SK-N-SH (cell line): ENCODE measurements around the gene JADE2. TPM values are rescaled to one million over a fixed set of nuclear protein-coding genes. Genes with fewer than 3 reads are reported as not detected.

Experiments used
- CTCF ChIA-PET: fragments of 300-600, 350-600 bp; formaldehyde crosslinking; extraction: SDS; loops from one replicate; lab custom pipeline; 2021; lab: Yijun Ruan, JAX
- POLR2A ChIA-PET: fragments of 350-600 bp; sonication (Branson Sonifier 250); formaldehyde crosslinking; extraction: SDS; loops from one replicate; lab custom pipeline; 2020; ENCODE audit warnings: antibody characterized with exemption, inconsistent platforms; lab: Yijun Ruan, JAX
- DNase-seq: peaks from one replicate; pipeline ENCODE4 v3.0.0; 2012
- H2AFZ ChIP-seq: fragments of 200-600 bp; sonication (generic); 2 replicates; pipeline ENCODE4 v1.8.1; 2016; ENCODE audit warnings: antibody characterized with exemption, mild to moderate bottlenecking, low read depth
- H3F3A ChIP-seq: fragments of 200-600 bp; sonication (generic); replicated peaks from 2 replicates; pipeline ENCODE3; 2016; ENCODE audit warnings: antibody characterized with exemption, mild to moderate bottlenecking; ENCODE audit not compliant: insufficient read depth
- H3K27ac ChIP-seq, 2 experiments: fragments of 200-500 bp in 1 of 2; fragments of 200-600 bp in 1 of 2; sonication (Bioruptor generic) in 1 of 2; sonication (generic), shearing (Covaris generic) in 1 of 2; 2 replicates each; pipeline versions ENCODE4 v1.5.1 to v1.6.1; 2014 to 2016; ENCODE audit warnings: low read depth in 2 of 2, inconsistent platforms in 1 of 2, low read length in 1 of 2, mild to moderate bottlenecking in 1 of 2, mixed read lengths in 1 of 2
- H3K27me3 ChIP-seq: fragments of 200-600 bp; sonication (generic), shearing (Covaris generic); 2 replicates; pipeline ENCODE4 v1.6.1; 2016; ENCODE audit warnings: mixed run types; ENCODE audit not compliant: insufficient read depth
- H3K36me3 ChIP-seq, 2 experiments: fragments of 200-500 bp in 1 of 2; fragments of 200-600 bp in 1 of 2; sonication (Bioruptor generic) in 1 of 2; sonication (generic) in 1 of 2; replicated peaks in 1 of 2; 2 replicates each; pipeline versions ENCODE3 to v1.5.1; 2014 to 2016; ENCODE audit warnings: low read length in 1 of 2, mild to moderate bottlenecking in 1 of 2; ENCODE audit not compliant: insufficient read depth in 2 of 2, control insufficient read depth in 1 of 2
- H3K4me1 ChIP-seq, 2 experiments: fragments of 200-500 bp in 1 of 2; fragments of 200-600 bp in 1 of 2; sonication (Bioruptor generic) in 1 of 2; sonication (generic), shearing (Covaris generic) in 1 of 2; 2 replicates each; pipeline versions ENCODE4 v1.5.1 to v1.6.1; 2014 to 2016; ENCODE audit warnings: low read depth in 1 of 2, low read length in 1 of 2, mixed run types in 1 of 2; ENCODE audit not compliant: insufficient read depth in 2 of 2, control insufficient read depth in 1 of 2
- H3K4me2 ChIP-seq: fragments of 200-600 bp; sonication (generic), shearing (Covaris generic); 2 replicates; pipeline ENCODE4 v1.6.1; 2017; ENCODE audit warnings: mixed run types
- H3K4me3 ChIP-seq, 2 experiments: fragments of 200-500 bp in 1 of 2; fragments of 200-600 bp in 1 of 2; sonication (Bioruptor generic) in 1 of 2; sonication (generic), shearing (Covaris generic) in 1 of 2; 2 replicates each; pipeline versions ENCODE4 v1.5.1 to v1.8.1; 2014 to 2016; ENCODE audit warnings: low read depth in 2 of 2, inconsistent platforms in 1 of 2, low read length in 1 of 2, mild to moderate bottlenecking in 1 of 2, mixed read lengths in 1 of 2, moderate library complexity in 1 of 2
- H3K79me2 ChIP-seq: fragments of 200-600 bp; sonication (generic); 2 replicates; pipeline ENCODE4 v1.8.1; 2017; ENCODE audit warnings: mild to moderate bottlenecking; ENCODE audit not compliant: insufficient read depth
- H3K9ac ChIP-seq: fragments of 200-600 bp; sonication (generic); 2 replicates; pipeline ENCODE4 v1.6.1; 2017; ENCODE audit warnings: mixed run types
- H3K9me2 ChIP-seq: fragments of 200-600 bp; sonication (generic); 2 replicates; pipeline ENCODE4 v1.6.1; 2017; ENCODE audit warnings: mixed run types
- H3K9me3 ChIP-seq: fragments of 200-600 bp; sonication (generic); 2 replicates; pipeline ENCODE4 v1.6.1; 2017; ENCODE audit warnings: mixed run types, mild to moderate bottlenecking, moderate library complexity
- H4K20me1 ChIP-seq: fragments of 200-600 bp; sonication (generic); 2 replicates; pipeline ENCODE4 v1.6.1; 2017; ENCODE audit warnings: mild to moderate bottlenecking, mixed run types; ENCODE audit not compliant: insufficient read depth
- FOXM1 ChIP-seq: IDR thresholded peaks from 2 replicates; pipeline ENCODE4 v1.4.0; 2012; ENCODE audit warnings: low read depth, mild to moderate bottlenecking
- GABPA ChIP-seq: IDR thresholded peaks from 2 replicates; pipeline ENCODE4 v1.4.0; 2012; ENCODE audit warnings: low read depth, mild to moderate bottlenecking
- MEF2A ChIP-seq: IDR thresholded peaks from 2 replicates; pipeline ENCODE4 v1.4.0; 2012; ENCODE audit warnings: low read depth, borderline replicate concordance
- MXI1 ChIP-seq: IDR thresholded peaks from 2 replicates; pipeline ENCODE4 v1.6.1; 2012; ENCODE audit warnings: mild to moderate bottlenecking, low read depth, low read length, improper control_type of control experiment
- NFIC ChIP-seq: IDR thresholded peaks from 2 replicates; pipeline ENCODE4 v1.4.0; 2012; ENCODE audit warnings: borderline replicate concordance
- PBX3 ChIP-seq: IDR thresholded peaks from 2 replicates; pipeline ENCODE4; 2012
- POLR2AphosphoS5 ChIP-seq: IDR thresholded peaks from 2 replicates; pipeline ENCODE4 v1.6.1; 2012; ENCODE audit warnings: low read depth, low read length
- RAD21 ChIP-seq: IDR thresholded peaks from 2 replicates; pipeline ENCODE4 v1.6.1; 2012; ENCODE audit warnings: mild to moderate bottlenecking, low read length
- RFX5 ChIP-seq: IDR thresholded peaks from 2 replicates; pipeline ENCODE4 v1.6.1; 2012; ENCODE audit warnings: mild to moderate bottlenecking, improper control_type of control experiment, low read length
- SIN3A ChIP-seq: IDR thresholded peaks from 2 replicates; pipeline ENCODE4 v1.6.1; 2012; ENCODE audit warnings: low read depth, mild to moderate bottlenecking, low read length, moderate library complexity, borderline replicate concordance
- SMC3 ChIP-seq: IDR thresholded peaks from 2 replicates; pipeline ENCODE4 v1.6.1; 2012; ENCODE audit warnings: low read depth, low read length, improper control_type of control experiment
- TCF12 ChIP-seq: IDR thresholded peaks from 2 replicates; pipeline ENCODE4 v1.4.0; 2012
- ZBTB33 ChIP-seq: IDR thresholded peaks from 2 replicates; pipeline ENCODE4 v1.4.0; 2012; ENCODE audit warnings: low read depth, borderline replicate concordance
- WGBS: methylation state at CpG from one replicate; pipeline ENCODE4 v1.1.6; 2017; ENCODE audit warnings: low lambda C conversion rate; 5-methylcytosine and 5-hydroxymethylcytosine counted together
- polyA plus RNA-seq, 3 experiments: library from polyadenylated mRNA; depleted of rRNA; stranded (reverse); fragments of >200 nt; gene quantifications; 2 replicates each; pipeline ENCODE4 v1.2.3, GENCODE V29; 2012
- TF ChIP-seq, protein P1 (sequence below): fragments of 150-350 bp; IDR thresholded peaks from 2 replicates; pipeline ENCODE4 v1.6.1; 2017; ENCODE audit warnings: antibody characterized with exemption, low read length, low read depth, borderline replicate concordance
- TF ChIP-seq, protein P2 (sequence below): fragments of 150-350 bp; IDR thresholded peaks from 2 replicates; pipeline ENCODE4 v1.6.1; 2016; ENCODE audit warnings: mild to moderate bottlenecking, low read depth, low read length
- TF ChIP-seq, protein P3 (sequence below): IDR thresholded peaks from 2 replicates; pipeline ENCODE4 v1.6.1; 2012; ENCODE audit warnings: mild to moderate bottlenecking, low read depth, low read length, moderate library complexity

Gene JADE2
- polyA plus RNA-seq, 1 of the 3 experiments (the other 2 are of a cell fraction) = 25.7 TPM

GRCh38 chr5:134608555-134608954, 83.1 kb downstream of the JADE2 start:
- Histone ChIP-seq H3K27me3 (no peaks in the 10 kb centered on the region), H3K9me3 (no peaks in the 10 kb centered on the region), H2AFZ (no peak overlapping the region), H3K9ac (no peak overlapping the region), H3K36me3 (peaks cover 62 to 74% of the 10 kb centered on the region in 2 experiments), H3K4me1 (no peaks in the 10 kb centered on the region), H4K20me1 (no peaks in the 10 kb centered on the region), H3K4me2 (no peak overlapping the region)
- ChIA-PET POLR2A (interaction anchor here (0.5 kb wide), 1 partner anchor 254 kb away, joined by 3 read pairs; no protein-coding TSS in a partner anchor), CTCF (interaction anchor here (1.6 to 2.7 kb wide), 2 partner anchors 21 to 468 kb away, joined by 3 to 10 read pairs; no protein-coding TSS in a partner anchor)
- TF ChIP-seq, protein P1, sequence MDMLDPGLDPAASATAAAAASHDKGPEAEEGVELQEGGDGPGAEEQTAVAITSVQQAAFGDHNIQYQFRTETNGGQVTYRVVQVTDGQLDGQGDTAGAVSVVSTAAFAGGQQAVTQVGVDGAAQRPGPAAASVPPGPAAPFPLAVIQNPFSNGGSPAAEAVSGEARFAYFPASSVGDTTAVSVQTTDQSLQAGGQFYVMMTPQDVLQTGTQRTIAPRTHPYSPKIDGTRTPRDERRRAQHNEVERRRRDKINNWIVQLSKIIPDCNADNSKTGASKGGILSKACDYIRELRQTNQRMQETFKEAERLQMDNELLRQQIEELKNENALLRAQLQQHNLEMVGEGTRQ = no peak
- no peak for TF ChIP-seq ZBTB33
- TF ChIP-seq TCF12 = no peak
- TF ChIP-seq MEF2A = no peak
- no peak for TF ChIP-seq PBX3
- no peak for TF ChIP-seq GABPA
- TF ChIP-seq, protein P2, sequence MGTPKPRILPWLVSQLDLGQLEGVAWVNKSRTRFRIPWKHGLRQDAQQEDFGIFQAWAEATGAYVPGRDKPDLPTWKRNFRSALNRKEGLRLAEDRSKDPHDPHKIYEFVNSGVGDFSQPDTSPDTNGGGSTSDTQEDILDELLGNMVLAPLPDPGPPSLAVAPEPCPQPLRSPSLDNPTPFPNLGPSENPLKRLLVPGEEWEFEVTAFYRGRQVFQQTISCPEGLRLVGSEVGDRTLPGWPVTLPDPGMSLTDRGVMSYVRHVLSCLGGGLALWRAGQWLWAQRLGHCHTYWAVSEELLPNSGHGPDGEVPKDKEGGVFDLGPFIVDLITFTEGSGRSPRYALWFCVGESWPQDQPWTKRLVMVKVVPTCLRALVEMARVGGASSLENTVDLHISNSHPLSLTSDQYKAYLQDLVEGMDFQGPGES = no peak
- TF ChIP-seq, protein P3, sequence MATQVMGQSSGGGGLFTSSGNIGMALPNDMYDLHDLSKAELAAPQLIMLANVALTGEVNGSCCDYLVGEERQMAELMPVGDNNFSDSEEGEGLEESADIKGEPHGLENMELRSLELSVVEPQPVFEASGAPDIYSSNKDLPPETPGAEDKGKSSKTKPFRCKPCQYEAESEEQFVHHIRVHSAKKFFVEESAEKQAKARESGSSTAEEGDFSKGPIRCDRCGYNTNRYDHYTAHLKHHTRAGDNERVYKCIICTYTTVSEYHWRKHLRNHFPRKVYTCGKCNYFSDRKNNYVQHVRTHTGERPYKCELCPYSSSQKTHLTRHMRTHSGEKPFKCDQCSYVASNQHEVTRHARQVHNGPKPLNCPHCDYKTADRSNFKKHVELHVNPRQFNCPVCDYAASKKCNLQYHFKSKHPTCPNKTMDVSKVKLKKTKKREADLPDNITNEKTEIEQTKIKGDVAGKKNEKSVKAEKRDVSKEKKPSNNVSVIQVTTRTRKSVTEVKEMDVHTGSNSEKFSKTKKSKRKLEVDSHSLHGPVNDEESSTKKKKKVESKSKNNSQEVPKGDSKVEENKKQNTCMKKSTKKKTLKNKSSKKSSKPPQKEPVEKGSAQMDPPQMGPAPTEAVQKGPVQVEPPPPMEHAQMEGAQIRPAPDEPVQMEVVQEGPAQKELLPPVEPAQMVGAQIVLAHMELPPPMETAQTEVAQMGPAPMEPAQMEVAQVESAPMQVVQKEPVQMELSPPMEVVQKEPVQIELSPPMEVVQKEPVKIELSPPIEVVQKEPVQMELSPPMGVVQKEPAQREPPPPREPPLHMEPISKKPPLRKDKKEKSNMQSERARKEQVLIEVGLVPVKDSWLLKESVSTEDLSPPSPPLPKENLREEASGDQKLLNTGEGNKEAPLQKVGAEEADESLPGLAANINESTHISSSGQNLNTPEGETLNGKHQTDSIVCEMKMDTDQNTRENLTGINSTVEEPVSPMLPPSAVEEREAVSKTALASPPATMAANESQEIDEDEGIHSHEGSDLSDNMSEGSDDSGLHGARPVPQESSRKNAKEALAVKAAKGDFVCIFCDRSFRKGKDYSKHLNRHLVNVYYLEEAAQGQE = no peak
- no peak for TF ChIP-seq MXI1
- no peak for TF ChIP-seq SMC3
- TF ChIP-seq NFIC = no peak
- TF ChIP-seq SIN3A = no peak
- no peak for TF ChIP-seq RAD21
- no peak for TF ChIP-seq FOXM1
- TF ChIP-seq RFX5 = no peak
- TF ChIP-seq POLR2AphosphoS5 = no peak
- TF ChIP-seq, all 33 proteins: peak for 0
- 81% methylated on average over 3 of the region's 3 CpGs for WGBS
- peaks cover 14% of the 10 kb centered on the region for H3F3A ChIP-seq
- no peak overlapping the region for H3K27ac ChIP-seq
- H3K4me3 ChIP-seq = no peak overlapping the region
- no peaks in the 10 kb centered on the region for H3K79me2 ChIP-seq
- H3K9me2 ChIP-seq = no peaks in the 10 kb centered on the region
- DNase-seq = no peak
